SKM-1 treated with dmso at 0.1 percent for 144 hours (cell line): Measurements from ENCODE around the gene IMPACT.

Source experiments
- DNase-seq: peaks from one replicate; lab custom pipeline; 2025; ENCODE audit not compliant: unreplicated experiment; lab: John Stamatoyannopoulos, UW

Gene IMPACT

GRCh38 chr18:24474406-24474805 lies 47.9 kb downstream of the IMPACT start:
- DNase-seq = no peak

DNA sequence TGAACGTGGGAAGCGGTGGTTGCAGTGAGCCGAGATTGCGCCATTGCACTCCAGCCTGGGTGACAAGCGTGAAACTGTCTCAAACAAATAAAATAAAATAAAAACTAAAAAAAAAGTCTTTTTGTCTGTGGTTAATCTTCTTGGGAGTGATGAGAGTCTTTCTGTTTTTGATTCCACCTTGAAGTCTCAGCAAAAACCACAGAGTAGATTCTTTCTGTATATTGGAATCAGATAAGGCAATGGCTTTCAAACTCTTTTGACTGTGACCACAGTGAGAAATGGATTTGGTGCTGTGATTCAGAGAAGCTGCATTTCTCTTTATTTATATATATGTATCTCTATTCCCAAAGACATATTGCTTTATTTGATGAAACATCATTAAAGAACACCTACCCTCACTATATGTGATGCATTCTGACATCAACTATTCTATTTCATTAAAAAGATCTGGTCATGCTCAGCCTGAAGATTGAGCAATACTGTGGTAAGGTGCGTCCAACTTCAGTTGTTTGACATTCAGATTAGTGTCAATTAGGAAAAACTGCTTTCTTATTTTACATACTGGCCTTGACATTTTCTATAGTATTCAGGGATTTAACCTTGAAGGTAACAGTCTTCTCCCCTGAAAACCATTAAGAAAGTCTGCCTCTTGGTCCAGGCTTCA lies 49.6 kb downstream of the IMPACT start:
- DNase-seq = no peak

- DNase-seq = no peak
These were observed 52.9 kb downstream of the IMPACT start for GRCh38 chr18:24479371-24479770.

- no peak for DNase-seq
These were observed 56.4 kb downstream of the IMPACT start for GRCh38 chr18:24482821-24483220.

- no peak for DNase-seq
These were observed 59.2 kb downstream of the IMPACT start for GRCh38 chr18:24485681-24486080.

DNA sequence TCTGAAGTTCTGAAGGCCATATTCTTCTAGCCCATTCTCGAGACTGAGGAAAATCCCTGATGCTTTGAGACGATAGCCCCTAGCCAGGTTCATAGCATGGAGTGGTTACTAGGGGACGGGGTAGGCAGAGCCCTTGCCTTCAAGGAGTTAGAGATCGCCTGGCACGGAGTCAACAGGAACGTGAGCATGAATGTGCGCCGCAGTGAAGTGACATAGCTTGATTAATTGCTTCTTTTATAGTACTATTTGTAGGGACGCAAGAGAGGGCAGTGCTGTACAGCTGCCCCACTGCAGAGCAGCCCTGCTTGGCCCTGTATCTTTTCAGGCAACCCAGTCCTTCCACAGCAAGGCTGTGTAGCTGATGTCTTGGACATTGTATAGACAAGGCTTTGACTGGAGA lies 60.2 kb downstream of the IMPACT start:
- DNase-seq = no peak

DNA sequence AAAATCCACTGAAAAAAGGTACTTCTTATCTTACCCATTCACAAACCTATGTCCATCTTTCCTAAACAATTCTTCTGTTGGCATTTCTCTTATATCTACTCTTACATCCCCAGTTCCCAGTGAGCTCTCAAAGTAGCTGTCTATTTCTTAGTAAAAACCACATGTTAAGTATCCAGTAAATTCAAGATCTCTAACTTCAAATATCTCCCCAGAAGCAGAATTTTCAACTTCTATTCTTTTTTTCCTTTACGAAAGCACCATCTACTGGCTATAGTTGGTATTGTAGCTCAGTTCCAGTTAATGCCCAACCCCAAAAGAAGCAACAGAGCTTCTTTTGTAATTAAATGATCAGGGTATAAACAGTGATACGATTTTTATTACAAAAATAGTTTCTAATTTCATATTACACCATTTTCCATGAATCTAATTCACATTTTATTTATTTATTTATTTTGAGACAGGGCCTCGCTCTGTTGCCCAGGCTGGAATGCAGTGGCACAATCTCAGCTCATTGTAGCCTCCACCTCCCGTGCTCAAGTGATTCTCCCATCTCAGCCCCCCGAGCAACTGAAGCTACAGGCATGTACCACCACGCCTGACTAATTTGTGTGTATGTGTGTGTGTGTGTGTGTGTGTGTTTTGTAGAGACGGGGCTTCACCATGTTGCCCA lies 62.5 kb downstream of the IMPACT start:
- DNase-seq = peak; percentile 81

DNA sequence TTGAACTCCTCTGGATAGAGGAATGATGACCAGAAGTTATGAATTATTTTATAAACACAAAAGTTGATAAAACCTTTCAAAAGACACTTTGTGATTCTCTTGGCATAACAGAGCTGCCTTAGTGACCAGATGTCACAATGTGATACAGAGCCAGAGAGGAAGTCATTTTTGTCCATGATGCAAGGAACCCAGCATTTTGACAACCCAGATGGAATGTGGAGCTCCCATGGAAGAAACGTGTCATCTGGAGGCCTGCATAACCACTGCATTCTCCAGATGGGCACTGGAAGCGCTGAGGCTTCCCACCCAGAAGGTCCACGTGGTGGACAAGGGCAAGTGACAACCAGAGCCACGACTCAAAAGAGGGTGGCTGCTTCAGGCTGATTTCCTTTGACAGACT lies 64.1 kb downstream of the IMPACT start:
- DNase-seq = peak; percentile 61

- DNase-seq = no peak
These were observed 65.7 kb downstream of the IMPACT start for GRCh38 chr18:24491927-24492834.

- DNase-seq = no peak
These were observed 68.1 kb downstream of the IMPACT start for GRCh38 chr18:24494586-24494985.

DNA sequence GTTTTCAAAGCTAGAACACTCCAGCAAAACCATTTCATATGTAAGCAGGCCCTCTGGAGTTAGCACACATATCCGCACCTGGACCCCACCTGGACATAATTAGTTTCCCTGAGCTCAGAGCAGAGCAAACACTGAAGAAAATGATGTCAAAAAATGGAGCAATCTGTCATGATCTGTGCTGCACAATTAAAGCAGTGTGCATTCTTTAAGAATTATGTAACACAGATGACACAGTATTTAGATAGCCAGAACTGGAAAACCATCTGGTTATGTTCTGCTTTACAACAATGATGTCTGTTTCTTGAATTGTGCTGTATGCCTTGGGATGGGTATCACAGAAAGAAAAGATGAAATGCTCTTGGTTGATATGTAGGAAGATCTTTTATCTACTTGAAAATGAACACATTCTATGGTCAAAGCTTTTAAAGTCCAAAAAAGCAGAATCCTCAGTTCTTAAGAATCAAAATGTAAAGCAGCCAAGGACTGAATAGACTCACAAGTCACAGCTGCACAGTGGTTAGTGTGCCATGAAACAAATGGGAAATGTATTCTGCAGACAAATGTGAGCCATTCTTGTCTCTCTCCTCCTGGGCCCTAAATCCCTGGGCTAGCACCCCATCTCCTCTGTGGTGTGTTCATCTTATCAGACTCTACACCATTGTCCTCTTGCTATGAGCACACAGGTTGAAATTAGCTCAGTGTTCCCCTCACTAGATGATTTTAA lies 70.7 kb downstream of the IMPACT start:
- no peak for DNase-seq

- DNase-seq = no peak
These were observed 73.3 kb downstream of the IMPACT start for GRCh38 chr18:24499814-24500213.

DNA sequence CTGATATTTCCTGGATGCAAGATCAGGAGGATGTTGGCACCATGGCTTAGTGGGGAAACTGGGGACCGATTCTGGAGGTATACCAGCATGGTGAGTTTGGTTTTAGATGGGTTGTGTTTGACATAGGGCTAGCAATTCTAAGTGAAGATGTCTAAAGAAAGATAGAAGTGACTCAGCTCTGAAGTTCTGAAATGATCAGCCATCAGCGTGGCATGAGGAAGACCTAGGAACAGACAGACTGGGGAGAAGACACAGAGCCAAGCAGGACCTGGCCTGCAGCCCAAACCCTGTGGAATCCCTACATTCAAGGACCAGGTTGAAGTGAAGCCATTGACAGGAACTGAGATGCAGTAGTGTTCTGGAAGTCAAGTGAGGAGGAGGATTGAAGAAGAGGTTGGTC lies 73.7 kb downstream of the IMPACT start:
- DNase-seq = no peak

DNA sequence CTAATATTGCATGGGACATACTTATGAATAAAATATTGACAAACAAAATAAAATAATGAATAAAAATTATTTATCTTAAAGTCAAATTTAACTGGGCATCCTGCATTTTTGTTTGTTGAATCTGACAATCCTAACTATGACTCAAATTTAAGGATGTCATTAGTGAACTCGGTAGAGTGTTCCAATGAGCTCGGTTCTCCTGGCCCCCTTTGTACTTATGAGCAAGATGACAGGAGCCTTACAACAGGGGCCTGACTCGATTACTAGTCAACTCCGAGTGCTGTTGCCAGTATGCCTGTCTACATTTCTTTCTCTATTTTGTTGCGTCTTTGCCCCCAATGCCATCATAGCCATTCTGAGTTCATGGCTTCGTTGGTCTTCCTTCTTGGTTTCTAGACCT lies 74.3 kb downstream of the IMPACT start:
- DNase-seq = no peak

DNA sequence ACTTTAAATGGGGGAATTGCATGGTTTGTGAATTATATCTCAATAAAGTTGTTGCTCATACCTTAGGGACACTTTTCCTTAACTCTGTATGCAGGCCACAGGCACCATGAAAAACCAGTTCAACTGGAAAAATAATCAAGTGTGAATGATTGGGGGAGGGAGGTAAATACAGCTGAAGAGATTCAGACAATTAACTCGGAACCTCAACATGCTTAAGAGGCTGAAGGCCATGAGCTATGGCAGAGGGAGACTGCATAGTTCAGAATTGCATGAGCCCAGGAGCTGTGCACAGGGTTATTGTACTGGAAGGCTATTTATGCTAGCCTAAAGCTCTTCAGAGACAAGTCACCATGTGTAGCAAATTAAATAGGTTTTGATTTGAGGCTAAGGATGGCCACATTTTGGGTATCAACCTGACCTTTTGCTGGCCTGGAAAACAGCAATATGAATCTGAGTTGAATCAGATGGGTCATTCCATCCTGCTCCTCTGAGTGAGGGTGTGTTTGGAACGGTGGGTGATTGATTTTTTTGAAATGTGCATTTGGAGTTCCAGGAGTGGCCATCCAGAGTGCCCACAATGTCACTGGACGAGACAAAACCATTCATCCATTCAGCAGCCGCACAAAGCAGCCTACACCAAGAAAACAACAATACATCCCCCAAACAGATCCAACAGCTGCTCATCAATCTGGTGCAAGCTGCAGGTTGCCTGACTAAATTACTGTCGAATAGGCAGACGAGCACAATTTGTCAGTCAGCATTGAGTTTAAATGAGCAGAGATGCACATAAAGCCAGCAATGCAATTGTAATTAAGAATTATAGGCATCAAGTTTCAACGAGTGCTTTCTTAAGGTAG lies 76.4 kb downstream of the IMPACT start:
- DNase-seq = no peak
